ENCODE results near the gene IVD.

The IVD gene

GRCh38 chr15:40405501-40406381 is at the start of gene IVD:
Gene IVD, plus strand, starts transcription at chr15:40405795. Its CDS starts 33 bp downstream, at chr15:40405828.
- peak; percentile 84 to 86 for DNase-seq

GRCh38 chr15:40355976-40356585 is 49.5 kb upstream of the IVD start:
- no peak for DNase-seq

- no peak for DNase-seq
Observed at GRCh38 chr15:40357246-40357645, 48.3 kb upstream of the IVD start.

- DNase-seq, result peak; percentile 90
Observed at GRCh38 chr15:40357723-40358470, 47.7 kb upstream of the IVD start, which contains the start of gene DISP2. Gene DISP2, plus strand, starts transcription at chr15:40358219. Its CDS starts 103 bp downstream, at chr15:40358322.

- no peak for DNase-seq
Observed at GRCh38 chr15:40358471-40359353, 46.9 kb upstream of the IVD start.

- DNase-seq, result no peak
Observed at GRCh38 chr15:40360015-40360414, 45.6 kb upstream of the IVD start.

GRCh38 chr15:40361640-40362039 is 44.0 kb upstream of the IVD start:
- no peak for DNase-seq

GRCh38 chr15:40363611-40364010 is 42.0 kb upstream of the IVD start:
- DNase-seq, result no peak

- DNase-seq, result no peak
Observed at GRCh38 chr15:40364251-40364650, 41.3 kb upstream of the IVD start.

- DNase-seq, result no peak
Observed at GRCh38 chr15:40365016-40365415, 40.6 kb upstream of the IVD start.

GRCh38 chr15:40365624-40366456 is 39.8 kb upstream of the IVD start:
- DNase-seq, result no peak

- no peak for DNase-seq
Observed at GRCh38 chr15:40366457-40367370, 38.9 kb upstream of the IVD start.

GRCh38 chr15:40367371-40367685 is 38.3 kb upstream of the IVD start:
- DNase-seq, result no peak

- peak; percentile 77 to 82 for DNase-seq
Observed at GRCh38 chr15:40367686-40368611, 37.6 kb upstream of the IVD start.

- DNase-seq, result no peak
Observed at GRCh38 chr15:40368719-40369473, 36.7 kb upstream of the IVD start.

GRCh38 chr15:40369474-40369869 is 36.1 kb upstream of the IVD start:
- no peak for DNase-seq

- DNase-seq, result no peak
Observed at GRCh38 chr15:40369971-40370370, 35.6 kb upstream of the IVD start.

GRCh38 chr15:40372981-40373380 is 32.6 kb upstream of the IVD start:
- DNase-seq, result no peak

GRCh38 chr15:40377606-40378005 is 28.0 kb upstream of the IVD start:
- no peak for DNase-seq
